Activated T-helper 17 cell treated with anti-CD3 and anti-CD28 coated beads, Interleukin-2, amount 50 U/mL, for 72 hours (primary cell): ENCODE data around the gene ME3. TPM values are rescaled to one million over a fixed set of nuclear protein-coding genes. Genes with fewer than 3 reads are reported as not detected.

Experiments used
- ATAC-seq: fragments of 150-1000 bp; cut with Tn5 transposase; replicated peaks from 2 replicates; pipeline ENCODE4 v1.10.0; 2021; ENCODE audit warnings: mild to moderate bottlenecking, moderate library complexity
- H3K27ac Mint-ChIP-seq: one replicate; pipeline ENCODE4 v1.8.0; 2022; ENCODE audit warnings: mixed read lengths
- H3K27me3 Mint-ChIP-seq: one replicate; pipeline ENCODE4 v1.8.0; 2022; ENCODE audit warnings: mixed read lengths
- H3K36me3 Mint-ChIP-seq: one replicate; pipeline ENCODE4 v1.8.0; 2022; ENCODE audit warnings: low read depth, mild to moderate bottlenecking, mixed read lengths
- H3K4me1 Mint-ChIP-seq: one replicate; pipeline ENCODE4 v1.8.0; 2022; ENCODE audit warnings: mixed read lengths
- H3K4me3 Mint-ChIP-seq: one replicate; pipeline ENCODE4 v1.8.0; 2022; ENCODE audit warnings: mild to moderate bottlenecking, mixed read lengths
- H3K9me3 Mint-ChIP-seq: one replicate; pipeline ENCODE4 v1.8.0; 2022; ENCODE audit warnings: mixed read lengths
- total RNA-seq, 2 donors: library from RNA; stranded (reverse); gene quantifications; one replicate each; pipeline ENCODE4 v1.2.3, GENCODE V29; 2022

ME3 gene
- total RNA-seq, 2 donors from 2014 or later: 1.5 to 2.9 TPM

DNA sequence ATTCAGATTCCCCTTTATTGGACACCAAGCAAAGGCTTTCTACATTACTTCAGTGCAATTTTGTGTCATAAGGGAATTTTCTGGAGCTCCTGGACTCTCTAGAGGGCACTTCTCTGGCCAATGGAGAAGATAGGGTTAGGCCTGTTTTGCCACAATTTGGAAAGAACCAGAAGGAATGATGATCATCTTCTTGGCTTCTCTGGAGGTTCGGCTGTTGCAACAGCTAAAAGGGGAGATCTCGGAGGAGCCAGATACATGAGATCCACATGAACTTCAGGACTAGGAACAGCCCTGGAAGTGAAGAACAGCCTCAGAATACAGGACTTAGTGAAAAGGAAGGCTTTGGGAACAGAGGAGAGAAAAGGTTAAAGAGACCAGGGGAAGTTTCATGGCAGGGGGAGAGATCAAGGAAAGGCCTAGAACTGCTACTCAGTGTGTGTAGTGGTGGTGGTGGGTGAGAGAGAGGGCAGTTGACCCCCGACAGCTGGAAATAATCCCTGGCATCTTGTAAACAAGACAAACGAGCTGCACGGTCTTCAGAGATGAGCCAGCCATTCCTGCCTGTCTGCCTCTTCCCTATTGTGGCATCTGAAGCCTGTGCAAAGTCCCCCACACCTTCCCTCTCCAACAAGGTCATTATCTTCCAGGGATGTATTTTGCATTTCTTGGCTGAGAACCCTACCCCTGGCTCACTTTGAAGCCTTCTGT is 214.0 kb downstream of the ME3 start:
- no peak overlapping the region for H3K4me3 Mint-ChIP-seq
- H3K27ac Mint-ChIP-seq: peak overlapping the region; percentile 11
- H3K9me3 Mint-ChIP-seq: no peaks in the 10 kb centered on the region
- H3K27me3 Mint-ChIP-seq: no peaks in the 10 kb centered on the region
- no peaks in the 10 kb centered on the region for H3K36me3 Mint-ChIP-seq
- H3K4me1 Mint-ChIP-seq: peaks cover 7% of the 10 kb centered on the region
- ATAC-seq: no peak

- peaks cover 7% of the 10 kb centered on the region for H3K4me1 Mint-ChIP-seq
- H3K27ac Mint-ChIP-seq: no peak overlapping the region
- H3K27me3 Mint-ChIP-seq: no peaks in the 10 kb centered on the region
- no peak overlapping the region for H3K4me3 Mint-ChIP-seq
- no peaks in the 10 kb centered on the region for H3K9me3 Mint-ChIP-seq
- no peaks in the 10 kb centered on the region for H3K36me3 Mint-ChIP-seq
- peak; percentile 77 for ATAC-seq
Measured at GRCh38 chr11:86456075-86456939, 216.1 kb downstream of the ME3 start.

DNA sequence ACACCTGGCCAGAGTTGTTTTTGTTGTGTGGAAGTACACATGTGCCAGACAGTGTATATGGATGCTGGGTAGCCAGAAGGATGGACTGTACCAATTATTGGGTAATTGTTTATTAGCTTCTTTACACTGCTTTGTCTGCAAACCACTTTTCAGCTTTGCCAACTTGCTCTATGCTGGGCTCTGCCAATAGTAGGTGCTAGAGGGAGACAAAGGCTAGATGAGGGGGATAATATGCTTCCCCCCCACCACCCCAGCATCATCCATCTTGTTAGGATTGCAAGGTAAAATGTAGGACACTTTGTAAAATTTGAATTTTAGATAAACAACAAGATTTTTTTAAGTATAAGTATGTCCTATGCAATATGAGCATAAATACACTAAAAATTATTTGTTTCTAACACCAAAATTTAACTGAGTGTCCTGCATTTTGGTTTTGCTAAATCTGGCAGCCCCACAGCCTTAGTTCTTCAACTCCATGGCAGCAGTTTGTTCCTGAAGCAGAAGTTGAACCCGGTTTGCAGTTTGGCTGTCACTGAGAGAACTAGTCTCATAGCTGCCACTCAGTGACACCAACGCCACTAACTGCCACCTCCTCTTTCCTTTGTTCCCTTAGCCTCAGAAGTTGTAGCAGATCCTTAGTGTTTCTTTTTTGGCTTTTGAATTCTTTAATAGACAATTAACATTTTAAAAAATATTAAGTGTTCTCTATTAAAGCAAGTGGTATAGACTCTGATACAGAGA is 219.0 kb downstream of the ME3 start:
- no peaks in the 10 kb centered on the region for H3K9me3 Mint-ChIP-seq
- H3K4me1 Mint-ChIP-seq: no peaks in the 10 kb centered on the region
- H3K27ac Mint-ChIP-seq: no peak overlapping the region
- H3K27me3 Mint-ChIP-seq: no peaks in the 10 kb centered on the region
- no peak for ATAC-seq
- H3K36me3 Mint-ChIP-seq: no peaks in the 10 kb centered on the region
- no peak overlapping the region for H3K4me3 Mint-ChIP-seq

GRCh38 chr11:86449993-86450629 is 222.3 kb downstream of the ME3 start:
- ATAC-seq: no peak
- H3K27me3 Mint-ChIP-seq: no peaks in the 10 kb centered on the region
- no peak overlapping the region for H3K27ac Mint-ChIP-seq
- no peaks in the 10 kb centered on the region for H3K36me3 Mint-ChIP-seq
- H3K9me3 Mint-ChIP-seq: no peaks in the 10 kb centered on the region
- no peak overlapping the region for H3K4me3 Mint-ChIP-seq
- no peaks in the 10 kb centered on the region for H3K4me1 Mint-ChIP-seq

DNA sequence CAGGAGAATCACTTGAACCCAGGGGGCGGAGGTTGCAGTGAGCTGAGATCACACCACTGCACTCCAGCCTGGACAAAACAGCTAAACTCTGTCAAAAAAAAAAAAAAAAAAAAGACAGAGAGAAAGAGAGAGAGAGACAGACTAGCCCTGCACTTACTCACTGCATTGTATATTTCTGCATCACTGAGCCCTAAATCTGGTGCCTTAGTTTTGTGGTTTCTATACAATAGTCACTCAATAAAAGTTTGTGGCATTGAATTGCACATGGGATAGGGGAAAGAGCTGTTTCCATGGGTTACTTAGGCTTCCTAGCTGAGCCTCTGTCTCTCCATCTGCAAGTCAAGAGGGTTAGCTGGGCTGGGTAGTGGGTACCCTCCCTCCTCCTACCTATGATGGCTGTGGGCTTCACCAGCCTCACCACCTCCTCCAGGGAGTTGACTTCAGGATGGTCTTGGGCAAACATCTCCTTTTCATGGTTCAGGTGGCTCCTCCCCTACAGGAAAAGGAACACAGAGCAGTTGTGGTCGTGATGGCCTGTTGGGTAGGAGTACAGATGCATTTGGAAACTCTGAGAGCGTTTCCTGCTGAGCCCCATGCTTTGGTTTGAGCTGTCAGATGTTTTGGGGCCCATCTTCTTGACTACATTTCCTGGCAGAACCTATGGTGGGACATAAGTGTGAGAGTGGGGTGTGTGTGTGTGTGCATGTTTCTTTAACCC is 224.5 kb downstream of the ME3 start:
- ATAC-seq: peak; percentile 73
- Mint-ChIP-seq H3K36me3 (no peaks in the 10 kb centered on the region), H3K27ac (no peak overlapping the region), H3K9me3 (no peaks in the 10 kb centered on the region), H3K27me3 (no peaks in the 10 kb centered on the region), H3K4me1 (no peaks in the 10 kb centered on the region), H3K4me3 (no peak overlapping the region)

GRCh38 chr11:86446924-86447285 is 225.5 kb downstream of the ME3 start:
- no peak for ATAC-seq
- no peaks in the 10 kb centered on the region for H3K9me3 Mint-ChIP-seq
- H3K27ac Mint-ChIP-seq: no peak overlapping the region
- no peaks in the 10 kb centered on the region for H3K36me3 Mint-ChIP-seq
- no peak overlapping the region for H3K4me3 Mint-ChIP-seq
- H3K4me1 Mint-ChIP-seq: no peaks in the 10 kb centered on the region
- H3K27me3 Mint-ChIP-seq: no peaks in the 10 kb centered on the region

DNA sequence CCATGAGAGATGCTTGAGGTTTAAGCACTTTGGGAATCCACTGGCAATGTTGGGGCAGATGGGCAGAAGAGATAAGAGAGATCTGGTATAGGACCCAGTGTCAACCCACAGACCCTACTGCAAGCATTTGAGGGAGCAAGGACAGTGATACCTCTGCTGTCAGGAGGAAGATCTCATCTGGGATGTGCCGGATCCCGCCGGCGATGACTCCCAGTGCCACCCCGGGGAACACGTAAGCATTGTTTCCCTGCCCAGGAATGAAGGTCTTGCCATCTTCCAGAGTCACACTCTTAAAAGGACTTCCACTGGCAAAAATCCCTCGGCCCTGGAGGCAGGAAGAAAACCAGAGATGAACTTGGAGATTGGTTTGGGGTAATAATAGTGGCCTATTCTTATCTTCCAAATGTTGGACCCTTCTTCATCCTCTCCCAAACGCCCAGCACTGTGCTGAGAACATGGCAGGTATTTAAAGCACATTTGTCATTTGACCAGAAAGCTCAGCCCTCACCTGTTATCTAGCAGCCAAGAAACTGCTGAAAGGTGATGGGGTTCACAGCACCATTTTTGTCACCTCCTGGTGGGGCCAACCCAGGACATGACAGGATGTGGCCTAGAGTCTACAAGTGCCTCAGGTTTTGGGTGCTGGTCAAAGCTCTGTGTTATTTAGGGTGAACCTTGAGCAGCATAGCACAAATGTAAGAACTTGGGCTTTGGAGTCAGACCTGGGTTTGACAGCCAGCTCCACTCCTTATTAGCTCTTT is 226.1 kb downstream of the ME3 start:
- H3K9me3 Mint-ChIP-seq: no peaks in the 10 kb centered on the region
- no peak for ATAC-seq
- no peaks in the 10 kb centered on the region for H3K4me1 Mint-ChIP-seq
- H3K27ac Mint-ChIP-seq: no peak overlapping the region
- H3K27me3 Mint-ChIP-seq: no peaks in the 10 kb centered on the region
- no peak overlapping the region for H3K4me3 Mint-ChIP-seq
- H3K36me3 Mint-ChIP-seq: no peaks in the 10 kb centered on the region

- ATAC-seq: no peak
- Mint-ChIP-seq H3K27ac (no peak overlapping the region), H3K27me3 (no peaks in the 10 kb centered on the region), H3K4me1 (no peaks in the 10 kb centered on the region), H3K4me3 (no peak overlapping the region), H3K36me3 (no peaks in the 10 kb centered on the region), H3K9me3 (no peaks in the 10 kb centered on the region)
Measured at GRCh38 chr11:86444981-86445380, 227.4 kb downstream of the ME3 start.

DNA sequence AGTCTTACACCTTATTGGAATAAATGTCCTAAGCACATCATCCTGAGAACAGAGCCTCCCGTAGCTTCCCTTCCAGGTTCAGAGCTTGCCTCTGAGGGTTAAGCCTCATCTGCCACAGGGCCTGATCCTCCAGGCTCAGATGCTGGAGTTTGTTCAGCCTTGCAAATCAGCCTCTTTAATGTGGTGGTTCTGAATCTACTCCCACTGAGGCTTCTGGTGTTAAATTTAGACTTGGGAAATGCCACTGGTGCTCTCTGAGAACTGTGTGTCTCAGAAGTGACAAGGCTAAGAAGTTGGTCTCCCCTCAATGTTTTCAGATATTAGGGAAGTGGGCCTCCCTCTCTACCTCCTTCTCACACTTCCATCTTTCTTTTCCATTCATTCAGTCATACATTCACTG is 229.0 kb downstream of the ME3 start:
- H3K27me3 Mint-ChIP-seq: no peaks in the 10 kb centered on the region
- ATAC-seq: peak; percentile 20
- no peaks in the 10 kb centered on the region for H3K4me1 Mint-ChIP-seq
- H3K9me3 Mint-ChIP-seq: no peaks in the 10 kb centered on the region
- H3K27ac Mint-ChIP-seq: peak overlapping the region; percentile 5
- H3K4me3 Mint-ChIP-seq: no peak overlapping the region
- H3K36me3 Mint-ChIP-seq: no peaks in the 10 kb centered on the region

- peak overlapping the region; percentile 5 for H3K27ac Mint-ChIP-seq
Measured at GRCh38 chr11:86442827-86443226, 229.6 kb downstream of the ME3 start.

DNA sequence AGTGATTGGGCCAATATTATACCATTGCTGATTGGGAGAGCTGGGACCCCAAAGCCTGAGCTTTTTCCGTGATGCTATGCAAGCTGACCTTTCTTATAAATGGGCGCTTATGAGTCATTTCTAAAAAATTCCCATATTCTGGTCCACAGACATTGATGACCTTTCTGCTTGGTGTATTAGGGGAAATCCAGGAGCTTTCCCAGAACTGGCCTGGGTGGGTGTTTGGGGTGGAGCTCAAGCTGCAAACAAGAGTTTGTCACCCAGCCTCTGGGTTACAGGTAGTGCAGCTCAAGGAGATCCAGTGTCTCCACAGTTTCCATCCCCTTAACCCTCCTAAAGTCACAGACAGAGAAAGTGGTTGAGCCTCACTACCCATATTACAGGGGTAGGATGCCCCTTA is 230.0 kb downstream of the ME3 start:
- peak; percentile 64 for ATAC-seq
- no peaks in the 10 kb centered on the region for H3K27me3 Mint-ChIP-seq
- H3K4me3 Mint-ChIP-seq: no peak overlapping the region
- no peak overlapping the region for H3K27ac Mint-ChIP-seq
- no peaks in the 10 kb centered on the region for H3K4me1 Mint-ChIP-seq
- H3K36me3 Mint-ChIP-seq: no peaks in the 10 kb centered on the region
- no peaks in the 10 kb centered on the region for H3K9me3 Mint-ChIP-seq

More at GRCh38 chr11:86442827-86443226, 229.6 kb downstream of the ME3 start:
- Mint-ChIP-seq H3K4me3 (no peak overlapping the region), H3K4me1 (no peaks in the 10 kb centered on the region), H3K27me3 (no peaks in the 10 kb centered on the region), H3K36me3 (no peaks in the 10 kb centered on the region), H3K9me3 (no peaks in the 10 kb centered on the region)
- no peak for ATAC-seq

GRCh38 chr11:86440843-86441242 is 231.6 kb downstream of the ME3 start:
- Mint-ChIP-seq H3K36me3 (no peaks in the 10 kb centered on the region), H3K27me3 (no peaks in the 10 kb centered on the region), H3K4me1 (no peaks in the 10 kb centered on the region), H3K4me3 (no peak overlapping the region), H3K27ac (peak overlapping the region; percentile 14), H3K9me3 (no peaks in the 10 kb centered on the region)
- ATAC-seq: no peak

DNA sequence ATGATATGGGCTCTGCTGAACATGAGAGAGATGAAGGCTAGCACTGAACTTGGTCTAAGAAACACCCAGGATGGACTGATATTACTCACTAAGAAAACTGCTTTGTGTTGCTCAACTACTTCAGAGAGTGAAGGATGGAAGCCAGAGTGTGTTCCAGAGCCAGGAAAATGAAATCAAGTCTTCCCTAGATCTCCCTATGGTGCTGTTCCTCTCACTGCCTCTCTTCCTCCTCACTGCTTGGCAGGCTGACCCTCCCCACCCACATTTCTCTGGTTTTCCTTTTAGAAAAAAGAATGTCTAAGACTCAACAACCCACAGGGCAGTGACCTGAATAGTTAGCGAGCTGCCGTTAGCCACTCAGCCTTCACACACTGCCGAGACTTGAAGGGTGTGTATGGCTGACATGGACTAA is 232.1 kb downstream of the ME3 start:
- H3K9me3 Mint-ChIP-seq: no peaks in the 10 kb centered on the region
- no peak for ATAC-seq
- no peaks in the 10 kb centered on the region for H3K36me3 Mint-ChIP-seq
- no peaks in the 10 kb centered on the region for H3K27me3 Mint-ChIP-seq
- H3K27ac Mint-ChIP-seq: peak overlapping the region; percentile 14
- H3K4me1 Mint-ChIP-seq: no peaks in the 10 kb centered on the region
- H3K4me3 Mint-ChIP-seq: no peak overlapping the region
